Measurements from ENCODE around the gene CDO1. TPM values are rescaled to one million over a fixed set of nuclear protein-coding genes. Genes with fewer than 3 reads are reported as not detected.

The CDO1 gene
- 70.7 TPM for total RNA-seq

GRCh38 chr5:115816226-115817081 is at the start of gene CDO1:
Gene CDO1, minus strand, starts transcription at chr5:115816659. Its CDS starts 262 bp downstream, at chr5:115816397.

GRCh38 chr5:115841382-115842088 is 25.1 kb upstream of the CDO1 start, which contains the start of the genes AP3S1 and ATG12:
Gene AP3S1, plus strand, starts transcription at chr5:115841935. Its CDS starts 103 bp downstream, at chr5:115842038.
Gene ATG12, minus strand, starts transcription at chr5:115841565. Its CDS starts 13 bp downstream, at chr5:115841552.

Small RNAs within 50 kb of the gene (small RNA-seq; reads per million reads assigned to genes)
- gene RNU2-49P (ENCODE audit: low replicate concordance) = 0.21 reads per million

Other genes with a start within 250 kb of the CDO1 start
- 2.9 TPM for gene TICAM2, start 214.2 kb downstream of the CDO1 start, total RNA-seq
- gene TMED7, start 190.6 kb downstream of the CDO1 start, total RNA-seq = 132 TPM
- 39.5 TPM for gene ATG12, start 24.9 kb upstream of the CDO1 start, total RNA-seq
- 39.4 TPM for gene AP3S1, start 25.3 kb upstream of the CDO1 start, total RNA-seq
- gene LVRN, start 145.8 kb upstream of the CDO1 start, total RNA-seq = 2.6 TPM
- not detected for gene ARL14EPL, start 215.8 kb upstream of the CDO1 start, total RNA-seq